Neural cell (in vitro differentiated cells): ENCODE results near the gene FAM53A. TPM values are rescaled to one million over a fixed set of nuclear protein-coding genes. Genes with fewer than 3 reads are reported as not detected.

Experiments
- H2AFZ ChIP-seq: fragments of 200-600, 300-800 bp; sonication (generic), shearing (Covaris generic); 2 replicates; pipeline ENCODE4 v1.6.0; 2014; ENCODE audit warnings: low read depth, mild to moderate bottlenecking, antibody characterized with exemption, low read length, moderate library complexity
- H3F3A ChIP-seq: fragments of 200-600 bp; shearing (Covaris generic); 2 replicates; pipeline ENCODE4 v1.6.1; 2016; ENCODE audit warnings: mild to moderate bottlenecking, moderate library complexity, mixed read lengths, antibody characterized with exemption, low read length; ENCODE audit not compliant: insufficient read depth, poor library complexity, severe bottlenecking
- H3K27ac ChIP-seq: fragments of 200-600, 300-800 bp; sonication (generic), shearing (Covaris generic); 2 replicates; pipeline ENCODE4 v1.5.1; 2014; ENCODE audit warnings: mild to moderate bottlenecking, low read length, moderate library complexity
- H3K27me3 ChIP-seq: fragments of 300-800, 200-600 bp; sonication (generic), shearing (Covaris generic); 2 replicates; pipeline ENCODE4 v1.6.0; 2014; ENCODE audit warnings: mild to moderate bottlenecking, low read depth, low read length, moderate library complexity; ENCODE audit not compliant: insufficient read depth
- H3K36me3 ChIP-seq: fragments of 300-800, 200-600 bp; sonication (generic), shearing (Covaris generic); 2 replicates; pipeline ENCODE4 v1.5.1; 2014; ENCODE audit warnings: mild to moderate bottlenecking, antibody characterized with exemption, low read length, moderate library complexity; ENCODE audit not compliant: insufficient read depth
- H3K4me2 ChIP-seq: fragments of 300-800, 200-600 bp; sonication (generic), shearing (Covaris generic); 2 replicates; pipeline ENCODE4 v1.6.0; 2014; ENCODE audit warnings: mild to moderate bottlenecking, low read length
- H3K4me3 ChIP-seq: fragments of 300-800, 200-600 bp; sonication (generic), shearing (Covaris generic); 2 replicates; pipeline ENCODE4 v1.5.1; 2014; ENCODE audit warnings: mild to moderate bottlenecking, low read length, moderate library complexity
- H3K79me2 ChIP-seq: fragments of 200-600 bp; shearing (Covaris generic); replicated peaks from 2 replicates; pipeline ENCODE4 v1.6.0; 2014; ENCODE audit warnings: mild to moderate bottlenecking, low read length, moderate library complexity; ENCODE audit not compliant: insufficient read depth
- H3K9ac ChIP-seq: fragments of 300-800, 200-600 bp; sonication (generic), shearing (Covaris generic); 2 replicates; pipeline ENCODE4 v1.6.1; 2016; ENCODE audit warnings: mild to moderate bottlenecking, low read length, mixed read lengths
- H3K9me2 ChIP-seq: fragments of 200-600 bp; shearing (Covaris generic); 2 replicates; pipeline ENCODE4 v1.6.1; 2016; ENCODE audit warnings: mild to moderate bottlenecking, low read length, mixed read lengths; ENCODE audit not compliant: insufficient read depth
- H3K9me3 ChIP-seq: fragments of 200-600, 300-800 bp; sonication (generic), shearing (Covaris generic); 2 replicates; pipeline ENCODE4 v1.6.1; 2016; ENCODE audit warnings: mild to moderate bottlenecking, mixed run types, low read length, moderate library complexity, mixed read lengths
- H4K20me1 ChIP-seq: fragments of 200-600 bp; shearing (Covaris generic); 2 replicates; pipeline ENCODE4 v1.6.1; 2016; ENCODE audit warnings: mild to moderate bottlenecking, mixed run types; ENCODE audit not compliant: insufficient read depth
- EP300 ChIP-seq: fragments of 450-650 bp; conservative IDR thresholded peaks from 2 replicates; pipeline ENCODE4 v1.6.1; 2014; ENCODE audit warnings: antibody characterized with exemption, mild to moderate bottlenecking, moderate library complexity; ENCODE audit not compliant: poor library complexity, severe bottlenecking
- EZH2 ChIP-seq: fragments of 200-600, 300-800 bp; shearing (Covaris generic), sonication (generic); IDR thresholded peaks from 2 replicates; pipeline ENCODE4 v1.6.1; 2014; ENCODE audit warnings: antibody characterized with exemption, low read length, borderline replicate concordance, mild to moderate bottlenecking; ENCODE audit not compliant: insufficient read depth, poor library complexity, severe bottlenecking
- MXI1 ChIP-seq: fragments of 450-650 bp; conservative IDR thresholded peaks from 2 replicates; pipeline ENCODE4 v1.6.1; 2014; ENCODE audit warnings: antibody characterized with exemption, mild to moderate bottlenecking; ENCODE audit not compliant: poor library complexity, severe bottlenecking
- POLR2AphosphoS5 ChIP-seq: IDR thresholded peaks from 2 replicates; pipeline ENCODE4 v1.6.1; 2012
- RAD21 ChIP-seq: fragments of 450-650 bp; conservative IDR thresholded peaks from 2 replicates; pipeline ENCODE4 v1.6.1; 2014; ENCODE audit warnings: antibody characterized with exemption, mild to moderate bottlenecking, moderate library complexity
- SMC3 ChIP-seq: fragments of 450-650 bp; conservative IDR thresholded peaks from 2 replicates; pipeline ENCODE4 v1.6.1; 2014; ENCODE audit warnings: antibody characterized with exemption, mild to moderate bottlenecking, moderate library complexity; ENCODE audit not compliant: poor library complexity
- TAF1 ChIP-seq: IDR thresholded peaks from 2 replicates; pipeline ENCODE4 v1.6.1; 2012; ENCODE audit warnings: low read depth
- polyA plus RNA-seq: library from polyadenylated mRNA; depleted of rRNA; stranded (reverse); fragments of >200 nt; gene quantifications from 2 replicates; pipeline ENCODE4 v1.2.3, GENCODE V29; 2014
- TF ChIP-seq, protein P1 (sequence below): IDR thresholded peaks from 2 replicates; pipeline ENCODE4 v1.6.1; 2012; ENCODE audit warnings: borderline replicate concordance
- TF ChIP-seq, protein P2 (sequence below): fragments of 450-650 bp; IDR thresholded peaks from 2 replicates; pipeline ENCODE4 v1.5.1; 2014; ENCODE audit warnings: antibody characterized with exemption, mild to moderate bottlenecking, moderate library complexity; ENCODE audit not compliant: poor library complexity, severe bottlenecking

FAM53A gene
- polyA plus RNA-seq, 1 donor from 2014 or later: not detected

DNA sequence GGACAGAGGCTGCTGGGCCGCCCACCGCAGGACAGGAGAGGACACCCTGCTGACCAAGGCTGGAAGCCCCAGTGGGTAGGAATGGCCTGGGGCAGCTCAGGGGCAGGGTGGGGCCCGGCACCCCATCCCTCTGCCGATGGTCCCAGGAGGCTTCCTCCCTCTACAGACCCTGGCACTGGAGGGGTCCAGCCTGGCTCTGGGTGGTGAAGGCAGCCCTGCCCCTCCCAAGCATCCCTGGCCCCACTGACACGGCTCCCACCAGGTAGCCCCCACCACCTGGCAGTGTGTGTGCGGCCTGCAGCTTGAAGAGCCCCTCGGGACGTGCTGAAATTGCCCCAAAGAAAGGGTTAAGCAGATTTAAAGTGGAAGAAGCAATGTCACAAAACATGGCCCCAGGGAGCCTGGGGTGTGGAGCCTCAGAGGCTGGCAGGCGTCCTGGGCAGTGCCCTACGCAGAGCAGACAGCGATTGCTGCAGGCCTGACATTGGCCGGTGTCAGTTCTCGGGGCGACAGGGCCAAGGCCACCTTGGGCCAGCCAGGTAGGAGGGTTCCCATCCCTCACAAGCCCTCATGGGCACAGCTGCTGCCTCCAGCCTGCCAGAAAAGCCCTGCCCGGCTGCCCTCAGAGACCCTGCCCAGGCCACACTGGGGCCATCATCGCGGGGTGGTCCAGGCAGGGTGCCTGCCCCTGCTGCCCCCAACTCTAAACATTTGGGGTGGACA lies 80.5 kb downstream of the FAM53A start:
- Histone ChIP-seq H4K20me1 (no peaks in the 10 kb centered on the region), H3K79me2 (no peaks in the 10 kb centered on the region), H3K9ac (no peak overlapping the region), H2AFZ (no peak overlapping the region), H3K4me3 (no peak overlapping the region), H3K36me3 (no peaks in the 10 kb centered on the region), H3K27me3 (no peaks in the 10 kb centered on the region), H3K4me2 (no peak overlapping the region), H3F3A (no peaks in the 10 kb centered on the region), H3K9me3 (no peaks in the 10 kb centered on the region), H3K9me2 (no peaks in the 10 kb centered on the region), H3K27ac (no peak overlapping the region)
- TF ChIP-seq MXI1 (no peak), TAF1 (no peak), POLR2AphosphoS5 (no peak)
- TF ChIP-seq, protein P1, sequence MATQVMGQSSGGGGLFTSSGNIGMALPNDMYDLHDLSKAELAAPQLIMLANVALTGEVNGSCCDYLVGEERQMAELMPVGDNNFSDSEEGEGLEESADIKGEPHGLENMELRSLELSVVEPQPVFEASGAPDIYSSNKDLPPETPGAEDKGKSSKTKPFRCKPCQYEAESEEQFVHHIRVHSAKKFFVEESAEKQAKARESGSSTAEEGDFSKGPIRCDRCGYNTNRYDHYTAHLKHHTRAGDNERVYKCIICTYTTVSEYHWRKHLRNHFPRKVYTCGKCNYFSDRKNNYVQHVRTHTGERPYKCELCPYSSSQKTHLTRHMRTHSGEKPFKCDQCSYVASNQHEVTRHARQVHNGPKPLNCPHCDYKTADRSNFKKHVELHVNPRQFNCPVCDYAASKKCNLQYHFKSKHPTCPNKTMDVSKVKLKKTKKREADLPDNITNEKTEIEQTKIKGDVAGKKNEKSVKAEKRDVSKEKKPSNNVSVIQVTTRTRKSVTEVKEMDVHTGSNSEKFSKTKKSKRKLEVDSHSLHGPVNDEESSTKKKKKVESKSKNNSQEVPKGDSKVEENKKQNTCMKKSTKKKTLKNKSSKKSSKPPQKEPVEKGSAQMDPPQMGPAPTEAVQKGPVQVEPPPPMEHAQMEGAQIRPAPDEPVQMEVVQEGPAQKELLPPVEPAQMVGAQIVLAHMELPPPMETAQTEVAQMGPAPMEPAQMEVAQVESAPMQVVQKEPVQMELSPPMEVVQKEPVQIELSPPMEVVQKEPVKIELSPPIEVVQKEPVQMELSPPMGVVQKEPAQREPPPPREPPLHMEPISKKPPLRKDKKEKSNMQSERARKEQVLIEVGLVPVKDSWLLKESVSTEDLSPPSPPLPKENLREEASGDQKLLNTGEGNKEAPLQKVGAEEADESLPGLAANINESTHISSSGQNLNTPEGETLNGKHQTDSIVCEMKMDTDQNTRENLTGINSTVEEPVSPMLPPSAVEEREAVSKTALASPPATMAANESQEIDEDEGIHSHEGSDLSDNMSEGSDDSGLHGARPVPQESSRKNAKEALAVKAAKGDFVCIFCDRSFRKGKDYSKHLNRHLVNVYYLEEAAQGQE: no peak

DNA sequence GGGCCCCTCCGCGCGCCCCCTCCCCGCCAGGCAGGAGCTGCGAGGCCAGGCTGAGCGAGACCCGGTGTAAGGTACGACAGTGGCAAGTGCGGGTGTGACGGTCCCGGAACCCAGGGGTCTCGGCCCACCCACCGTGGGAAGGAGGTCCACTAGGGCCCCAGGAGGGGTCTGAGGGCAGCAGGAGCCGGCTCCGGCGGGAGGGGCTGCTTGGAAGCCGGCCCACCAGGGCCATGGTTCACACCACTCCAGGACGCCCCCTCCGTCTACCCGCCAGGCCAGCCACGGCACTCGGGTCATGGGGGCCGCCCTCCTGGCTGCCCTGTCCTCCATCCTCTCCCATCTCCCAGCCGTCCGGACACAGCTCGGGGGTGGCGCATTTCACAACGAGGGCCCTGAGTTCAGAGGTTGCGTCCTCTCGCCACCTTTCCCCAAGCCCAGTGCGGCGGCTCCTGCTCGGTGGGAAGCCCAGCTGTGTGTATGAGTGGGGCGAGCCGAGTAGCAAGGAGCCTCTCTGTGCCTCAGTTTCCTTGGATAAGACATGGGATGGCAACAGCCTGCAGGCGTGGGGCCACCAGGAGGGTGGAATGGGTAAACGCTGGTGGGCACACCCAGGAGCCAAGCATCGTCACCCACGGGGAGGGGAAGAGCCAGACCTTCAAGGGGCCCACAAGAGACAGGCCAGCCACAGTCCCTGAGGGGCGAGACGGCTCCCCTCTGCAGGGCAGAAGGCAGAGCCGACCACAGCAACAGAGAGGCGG lies 81.3 kb downstream of the FAM53A start:
- TF ChIP-seq EP300 (no peak), RAD21 (no peak), SMC3 (no peak), TAF1 (no peak), MXI1 (no peak), POLR2AphosphoS5 (no peak), EZH2 (no peak)
- TF ChIP-seq, protein P2, sequence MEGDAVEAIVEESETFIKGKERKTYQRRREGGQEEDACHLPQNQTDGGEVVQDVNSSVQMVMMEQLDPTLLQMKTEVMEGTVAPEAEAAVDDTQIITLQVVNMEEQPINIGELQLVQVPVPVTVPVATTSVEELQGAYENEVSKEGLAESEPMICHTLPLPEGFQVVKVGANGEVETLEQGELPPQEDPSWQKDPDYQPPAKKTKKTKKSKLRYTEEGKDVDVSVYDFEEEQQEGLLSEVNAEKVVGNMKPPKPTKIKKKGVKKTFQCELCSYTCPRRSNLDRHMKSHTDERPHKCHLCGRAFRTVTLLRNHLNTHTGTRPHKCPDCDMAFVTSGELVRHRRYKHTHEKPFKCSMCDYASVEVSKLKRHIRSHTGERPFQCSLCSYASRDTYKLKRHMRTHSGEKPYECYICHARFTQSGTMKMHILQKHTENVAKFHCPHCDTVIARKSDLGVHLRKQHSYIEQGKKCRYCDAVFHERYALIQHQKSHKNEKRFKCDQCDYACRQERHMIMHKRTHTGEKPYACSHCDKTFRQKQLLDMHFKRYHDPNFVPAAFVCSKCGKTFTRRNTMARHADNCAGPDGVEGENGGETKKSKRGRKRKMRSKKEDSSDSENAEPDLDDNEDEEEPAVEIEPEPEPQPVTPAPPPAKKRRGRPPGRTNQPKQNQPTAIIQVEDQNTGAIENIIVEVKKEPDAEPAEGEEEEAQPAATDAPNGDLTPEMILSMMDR: no peak
- TF ChIP-seq, protein P1: no peak
- no peaks in the 10 kb centered on the region for H3K36me3 ChIP-seq
- H3K4me2 ChIP-seq: no peak overlapping the region
- no peak overlapping the region for H3K27ac ChIP-seq
- H3F3A ChIP-seq: no peaks in the 10 kb centered on the region
- no peaks in the 10 kb centered on the region for H3K9me3 ChIP-seq
- no peaks in the 10 kb centered on the region for H3K79me2 ChIP-seq
- H3K27me3 ChIP-seq: no peaks in the 10 kb centered on the region
- no peak overlapping the region for H2AFZ ChIP-seq
- no peaks in the 10 kb centered on the region for H4K20me1 ChIP-seq
- no peak overlapping the region for H3K9ac ChIP-seq
- no peak overlapping the region for H3K4me3 ChIP-seq
- no peaks in the 10 kb centered on the region for H3K9me2 ChIP-seq
